ENCODE data around the gene CHPT1.

CHPT1 gene

DNA sequence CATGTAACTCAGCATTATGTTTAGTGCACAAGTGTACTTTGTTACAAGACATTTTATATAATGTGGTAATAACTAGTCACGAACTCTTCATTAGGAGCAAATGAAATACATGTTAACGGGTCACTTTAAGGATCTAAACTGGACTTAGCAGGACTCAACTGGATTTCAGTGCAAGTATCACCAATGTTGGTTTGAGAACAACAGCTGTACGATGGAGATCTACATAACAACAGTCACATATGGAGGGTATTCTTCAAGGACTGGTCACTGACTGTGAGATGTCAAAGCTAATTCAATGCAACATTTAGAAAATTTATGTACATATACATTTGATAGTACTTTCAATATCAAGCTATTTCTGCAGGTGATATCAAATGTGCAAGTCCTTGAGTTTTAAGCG is 64.3 kb downstream of the CHPT1 start:
- no peak for DNase-seq

DNA sequence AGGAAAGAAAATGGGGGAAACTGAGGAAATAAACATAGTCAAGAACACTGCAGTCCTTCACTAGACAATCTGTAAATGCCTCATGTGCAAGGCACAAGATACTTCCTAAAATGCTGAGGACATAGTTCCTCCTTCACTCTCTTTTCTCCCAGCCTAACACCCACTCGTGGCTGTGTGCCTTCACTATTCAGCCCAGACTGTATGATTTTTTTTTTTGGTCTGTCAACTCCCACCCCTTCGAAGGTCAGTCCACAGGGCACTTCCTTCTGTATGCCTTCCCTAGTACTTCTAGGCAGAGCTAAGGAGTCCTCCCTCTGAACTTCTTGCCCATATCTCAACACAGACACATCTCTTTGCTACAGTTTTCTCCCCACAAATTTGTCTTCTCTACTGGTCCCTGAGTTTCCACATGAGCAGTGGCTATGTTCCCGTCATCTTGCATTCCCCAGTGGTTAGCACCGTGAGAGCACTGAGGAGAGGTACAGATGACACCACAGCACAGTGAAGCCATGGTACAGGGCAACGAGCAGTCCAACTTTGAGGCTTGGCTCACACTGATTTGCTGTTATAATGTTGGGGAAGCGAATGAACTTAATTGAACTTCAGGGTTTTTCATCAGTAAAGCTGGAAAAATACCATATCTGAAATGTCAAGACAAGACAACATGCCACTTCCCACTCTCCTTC is 65.9 kb downstream of the CHPT1 start:
- DNase-seq: no peak

DNA sequence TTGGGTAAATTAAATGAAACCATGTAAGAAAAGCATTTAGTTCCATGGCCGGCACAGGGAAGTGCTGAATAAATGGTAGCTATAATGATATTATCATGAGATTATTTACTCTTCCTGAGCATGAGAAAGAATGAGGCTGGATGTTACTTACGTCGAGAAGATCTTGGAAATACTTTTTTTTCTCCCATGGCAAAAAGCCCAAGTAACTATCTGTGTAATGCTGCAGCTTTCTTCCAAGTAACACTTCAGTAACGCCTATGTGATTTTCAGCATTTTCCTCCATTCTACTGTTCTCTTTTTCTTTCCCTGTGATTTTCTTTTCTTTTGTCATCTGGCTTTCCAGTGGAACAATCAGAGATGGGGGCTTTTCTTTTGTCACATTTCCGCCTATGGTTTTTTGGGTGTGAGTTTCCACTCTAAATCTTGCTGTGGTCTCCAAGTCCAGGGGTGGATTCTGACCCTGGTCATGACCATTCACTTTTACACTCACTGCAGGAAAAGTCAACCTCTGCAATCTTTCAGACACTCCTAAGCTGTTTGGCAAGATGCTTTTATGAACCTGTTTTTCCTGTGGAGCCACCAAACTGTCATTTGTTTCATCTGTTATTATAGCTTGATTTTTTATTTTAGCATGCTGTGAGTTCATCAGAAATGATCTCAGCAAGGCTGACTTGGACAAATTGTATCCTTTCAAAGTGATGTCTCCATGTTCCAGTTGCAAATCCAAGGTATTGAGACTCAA is 66.8 kb downstream of the CHPT1 start:
- DNase-seq: no peak

DNA sequence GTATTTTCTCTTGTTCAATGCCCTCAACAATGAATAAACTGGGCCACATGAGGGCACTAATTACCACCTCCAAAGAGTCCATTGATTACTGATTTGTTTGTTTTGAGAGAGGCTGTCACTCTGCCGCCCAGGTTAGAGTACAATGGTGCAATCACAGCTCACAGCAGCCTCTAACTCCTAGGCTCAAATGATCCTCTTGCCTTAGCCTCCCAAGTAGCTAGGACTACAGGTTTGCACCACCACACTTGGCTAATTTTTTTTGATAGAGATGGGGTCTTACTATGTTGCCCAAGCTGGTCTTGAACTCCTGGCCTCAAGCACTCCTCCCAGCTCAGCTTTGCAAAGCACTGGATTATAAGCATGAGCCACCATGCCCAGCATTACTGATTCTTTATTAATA is 70.1 kb downstream of the CHPT1 start:
- DNase-seq: no peak

DNA sequence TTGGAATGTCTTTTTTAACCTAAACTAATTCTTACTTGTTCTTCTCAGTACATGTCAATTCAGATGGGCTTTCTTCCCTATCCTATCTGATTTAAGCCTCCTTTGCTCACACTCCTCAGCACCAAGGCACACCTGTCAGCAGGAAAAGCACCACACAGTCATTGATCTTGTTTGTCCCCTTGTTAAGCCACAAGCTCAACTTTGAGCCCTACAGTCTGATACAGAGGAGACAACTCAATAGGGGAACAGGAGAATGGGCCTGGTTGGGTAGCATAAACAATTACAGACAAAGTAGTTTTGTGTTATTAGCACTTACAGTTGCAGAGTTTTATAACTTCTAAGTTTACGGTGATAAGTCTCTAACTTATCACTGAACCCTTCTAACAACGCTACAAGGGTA is 71.3 kb downstream of the CHPT1 start:
- no peak for DNase-seq

DNA sequence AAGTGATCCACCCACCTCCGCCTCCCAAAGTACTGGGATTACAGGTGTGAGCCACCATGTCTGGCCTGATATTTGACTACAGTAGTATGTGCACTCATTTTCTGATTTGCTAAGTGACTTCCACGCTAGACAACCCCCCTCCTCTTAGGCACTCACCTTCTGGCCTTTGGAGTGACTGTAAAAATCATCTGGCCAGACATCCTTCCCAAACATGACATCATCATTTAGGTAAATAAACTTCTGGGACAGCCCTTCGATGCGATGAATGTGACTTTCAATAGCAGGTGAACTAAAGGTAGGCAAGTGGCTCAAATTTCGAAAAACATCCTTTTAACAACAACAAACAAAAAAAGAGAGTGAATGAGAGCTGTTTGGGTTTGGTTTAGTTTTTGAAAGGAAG is 72.4 kb downstream of the CHPT1 start:
- no peak for DNase-seq

DNA sequence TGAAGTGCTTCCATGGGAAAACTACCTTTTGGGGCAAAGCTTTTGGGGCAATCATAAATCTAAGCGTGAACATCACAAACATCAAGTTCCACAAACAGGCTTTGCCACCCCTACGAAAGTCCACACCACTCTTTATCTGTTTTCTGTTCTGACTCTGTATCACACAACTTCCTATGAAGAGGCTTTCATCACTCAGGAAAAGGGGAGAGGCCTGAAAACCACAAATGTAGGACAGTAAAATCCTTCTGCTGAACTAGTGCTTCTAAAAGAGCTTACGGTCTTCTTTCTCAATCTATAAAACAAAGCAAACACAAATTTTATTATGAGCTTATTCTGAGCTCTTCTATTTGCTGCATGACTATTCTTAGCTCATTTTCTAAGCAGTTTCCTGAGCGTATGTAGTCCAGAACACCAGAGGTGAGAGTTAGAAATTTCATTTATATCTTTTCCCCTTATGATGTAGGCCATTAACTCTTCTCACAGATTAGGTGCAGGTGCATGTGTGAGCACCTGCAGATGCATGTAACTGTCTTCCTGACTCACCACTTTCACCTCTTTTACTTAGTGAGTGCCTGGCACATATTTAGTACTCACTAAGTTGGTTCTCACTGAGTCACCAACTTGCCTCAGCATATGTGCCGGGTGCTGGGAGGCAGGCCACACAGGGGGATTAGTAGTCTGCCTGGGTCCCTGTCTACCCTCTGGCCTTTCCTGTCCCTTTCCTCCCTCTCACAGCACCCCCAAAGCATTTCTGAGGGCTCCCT is 74.8 kb downstream of the CHPT1 start:
- no peak for DNase-seq

DNA sequence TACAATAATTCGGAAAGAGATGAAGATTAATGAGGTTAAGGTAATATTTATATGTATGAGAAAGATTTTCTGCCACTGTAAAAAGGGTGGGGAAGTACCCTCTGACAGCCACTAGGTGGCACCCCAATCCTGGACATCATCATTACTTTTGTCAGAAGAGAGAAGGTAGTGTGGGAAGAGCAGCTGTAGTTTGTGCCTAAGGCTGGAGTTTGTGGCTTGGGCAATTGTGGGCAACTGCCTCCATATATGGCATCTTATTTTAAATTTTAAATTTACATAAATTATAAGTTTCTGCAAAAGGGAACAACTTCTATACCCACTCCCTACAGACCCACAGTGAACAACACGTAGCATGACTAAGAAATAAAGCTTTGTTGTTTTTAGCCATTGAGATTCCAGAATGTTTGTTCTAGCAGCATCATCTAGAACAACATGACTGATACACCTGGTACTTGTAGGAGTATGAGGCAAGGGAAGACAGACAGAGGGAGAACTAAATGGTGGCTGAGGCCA is 76.3 kb downstream of the CHPT1 start:
- DNase-seq: peak in 41 of 56 donors; percentile 3 to 73 (median 34)

DNA sequence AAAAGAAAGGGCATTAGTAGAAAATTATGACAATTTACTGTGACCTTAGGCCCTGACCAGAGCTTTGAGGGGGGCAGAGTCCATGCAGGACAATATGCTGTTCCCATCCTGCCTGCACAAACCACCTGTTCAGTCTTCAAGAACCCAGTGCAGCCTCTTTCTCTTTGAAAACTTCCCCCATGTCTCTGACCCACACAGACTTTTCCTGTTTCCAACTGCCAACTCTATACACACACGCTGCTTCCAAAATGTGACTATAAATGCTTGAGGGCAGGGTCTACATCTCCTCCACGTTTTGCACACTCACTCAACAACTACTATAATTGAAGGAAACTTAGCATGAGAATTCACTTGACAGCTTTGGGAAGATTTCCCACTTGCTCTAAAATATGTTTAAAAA is 78.4 kb downstream of the CHPT1 start:
- no peak for DNase-seq

DNA sequence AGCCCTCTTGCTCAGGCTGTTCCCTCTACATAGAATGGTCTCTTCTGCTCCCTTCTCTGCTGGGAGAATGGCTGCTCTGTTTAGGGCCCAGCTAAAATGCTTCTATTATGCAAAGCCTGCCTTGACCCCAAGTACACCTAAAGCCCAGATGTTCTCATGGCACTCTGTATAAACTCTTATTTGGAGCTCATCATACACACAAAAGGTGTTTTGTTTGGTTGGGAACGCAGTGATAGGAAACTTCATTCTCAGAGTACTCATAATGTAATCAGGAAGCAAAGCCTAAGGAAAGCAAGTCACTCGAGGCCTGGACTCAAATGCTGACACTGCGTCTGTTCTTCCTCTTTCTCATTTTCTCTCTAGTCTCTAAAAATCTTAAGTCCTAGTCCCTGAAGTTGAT is 80.0 kb downstream of the CHPT1 start:
- peak in 18 of 56 donors; percentile 2 to 43 (median 14) for DNase-seq

DNA sequence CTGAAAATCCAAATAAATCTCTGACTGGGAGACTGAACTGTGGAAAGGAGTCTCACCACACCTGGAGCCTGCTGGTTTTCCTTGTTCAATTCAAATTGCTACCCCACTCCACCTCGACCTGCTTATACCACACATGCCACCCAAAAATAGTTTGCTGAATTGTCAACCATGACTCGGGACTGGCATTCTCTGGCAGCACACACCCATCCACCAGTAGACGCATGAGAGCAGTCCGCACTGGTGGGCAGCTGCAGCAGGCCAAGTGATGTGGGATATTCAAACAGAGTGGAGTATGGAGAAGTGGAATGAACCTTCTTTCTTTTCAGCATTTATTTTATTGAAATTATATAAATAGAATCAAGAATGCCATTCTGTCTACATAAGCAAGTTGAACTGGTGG is 80.5 kb downstream of the CHPT1 start:
- DNase-seq: no peak
